ENCODE measurements around the gene NXF1. TPM values are rescaled to one million over a fixed set of nuclear protein-coding genes. Genes with fewer than 3 reads are reported as not detected.

Gene NXF1
- total and polyA plus RNA-seq, 2 of the 13 experiments (the other 11 are each of a cell fraction or from before 2014, with no cell fraction given) = 30.4 to 30.9 TPM

DNA sequence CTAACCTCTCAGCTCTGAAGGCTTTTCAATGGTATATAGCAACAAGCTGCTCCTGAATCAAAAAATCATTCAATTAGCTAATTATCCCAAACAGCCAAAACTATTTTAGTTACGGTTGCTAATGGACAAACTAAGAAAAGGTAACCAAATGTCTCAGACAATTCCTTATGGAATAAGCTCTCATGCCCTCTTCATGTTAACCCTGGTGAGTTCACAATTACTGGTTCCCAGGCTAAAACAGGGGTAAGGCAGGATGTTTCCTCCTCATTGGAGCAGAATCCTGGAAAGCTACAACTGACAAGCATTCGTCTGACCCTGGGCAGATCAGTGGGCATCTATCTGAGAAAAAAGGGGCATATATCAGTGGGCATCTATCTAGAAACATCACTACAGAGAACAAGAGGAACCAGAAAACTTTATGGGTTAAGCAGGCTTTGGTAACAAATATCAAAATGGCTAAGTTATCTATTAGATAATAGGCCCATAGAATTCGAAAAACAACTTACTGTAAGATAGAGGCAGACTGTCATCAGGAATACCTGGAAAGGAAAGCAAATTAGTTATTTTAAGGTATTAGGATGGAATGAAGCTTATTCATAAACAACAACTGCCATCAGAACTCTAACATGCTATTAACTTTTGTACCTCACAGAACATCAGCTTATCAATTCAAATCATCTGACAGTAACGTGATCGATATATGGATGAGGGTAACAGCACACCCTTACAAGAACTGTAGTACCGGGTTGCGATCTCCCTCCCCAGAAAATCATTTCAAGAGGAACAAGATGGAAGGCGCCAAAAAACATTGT, 49.0 kb upstream of the NXF1 start (continued):
- TF ChIP-seq, protein P1, sequence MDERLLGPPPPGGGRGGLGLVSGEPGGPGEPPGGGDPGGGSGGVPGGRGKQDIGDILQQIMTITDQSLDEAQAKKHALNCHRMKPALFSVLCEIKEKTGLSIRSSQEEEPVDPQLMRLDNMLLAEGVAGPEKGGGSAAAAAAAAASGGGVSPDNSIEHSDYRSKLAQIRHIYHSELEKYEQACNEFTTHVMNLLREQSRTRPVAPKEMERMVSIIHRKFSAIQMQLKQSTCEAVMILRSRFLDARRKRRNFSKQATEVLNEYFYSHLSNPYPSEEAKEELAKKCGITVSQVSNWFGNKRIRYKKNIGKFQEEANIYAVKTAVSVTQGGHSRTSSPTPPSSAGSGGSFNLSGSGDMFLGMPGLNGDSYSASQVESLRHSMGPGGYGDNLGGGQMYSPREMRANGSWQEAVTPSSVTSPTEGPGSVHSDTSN (CRISPR knock-in tag; IDR thresholded peaks at IDR 0.05) = no peak
- TF ChIP-seq SKI (IDR thresholded peaks at IDR 0.05; ENCODE audit: partially characterized antibody) (no peak), MTF1 (CRISPR knock-in tag; IDR thresholded peaks at IDR 0.05) (no peak), EHMT2 (IDR thresholded peaks at IDR 0.05; ENCODE audit: borderline replicate concordance, low read depth, low read length) (no peak), KDM1A (CRISPR knock-in tag; IDR thresholded peaks at IDR 0.05) (no peak), FOXJ3 (CRISPR knock-in tag; IDR thresholded peaks at IDR 0.05; ENCODE audit: borderline replicate concordance) (no peak), ZNF776 (CRISPR knock-in tag; IDR thresholded peaks at IDR 0.05) (no peak), ZNF282 (IDR thresholded peaks at IDR 0.05; ENCODE audit: partially characterized antibody) (no peak), ZNF746 (CRISPR knock-in tag; IDR thresholded peaks at IDR 0.05) (no peak), ZNF136 (CRISPR knock-in tag; IDR thresholded peaks at IDR 0.05; ENCODE audit: low read depth) (no peak)
- TF ChIP-seq, protein P2, sequence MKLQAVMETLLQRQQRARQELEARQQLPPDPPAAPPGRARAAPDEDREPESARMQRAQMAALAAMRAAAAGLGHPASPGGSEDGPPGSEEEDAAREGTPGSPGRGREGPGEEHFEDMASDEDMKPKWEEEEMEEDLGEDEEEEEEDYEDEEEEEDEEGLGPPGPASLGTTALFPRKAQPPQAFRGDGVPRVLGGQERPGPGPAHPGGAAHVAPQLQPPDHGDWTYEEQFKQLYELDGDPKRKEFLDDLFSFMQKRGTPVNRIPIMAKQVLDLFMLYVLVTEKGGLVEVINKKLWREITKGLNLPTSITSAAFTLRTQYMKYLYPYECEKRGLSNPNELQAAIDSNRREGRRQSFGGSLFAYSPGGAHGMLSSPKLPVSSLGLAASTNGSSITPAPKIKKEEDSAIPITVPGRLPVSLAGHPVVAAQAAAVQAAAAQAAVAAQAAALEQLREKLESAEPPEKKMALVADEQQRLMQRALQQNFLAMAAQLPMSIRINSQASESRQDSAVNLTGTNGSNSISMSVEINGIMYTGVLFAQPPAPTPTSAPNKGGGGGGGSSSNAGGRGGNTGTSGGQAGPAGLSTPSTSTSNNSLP (IDR thresholded peaks at IDR 0.05; ENCODE audit: low read depth, low read length) = no peak
- TF ChIP-seq, protein P3, sequence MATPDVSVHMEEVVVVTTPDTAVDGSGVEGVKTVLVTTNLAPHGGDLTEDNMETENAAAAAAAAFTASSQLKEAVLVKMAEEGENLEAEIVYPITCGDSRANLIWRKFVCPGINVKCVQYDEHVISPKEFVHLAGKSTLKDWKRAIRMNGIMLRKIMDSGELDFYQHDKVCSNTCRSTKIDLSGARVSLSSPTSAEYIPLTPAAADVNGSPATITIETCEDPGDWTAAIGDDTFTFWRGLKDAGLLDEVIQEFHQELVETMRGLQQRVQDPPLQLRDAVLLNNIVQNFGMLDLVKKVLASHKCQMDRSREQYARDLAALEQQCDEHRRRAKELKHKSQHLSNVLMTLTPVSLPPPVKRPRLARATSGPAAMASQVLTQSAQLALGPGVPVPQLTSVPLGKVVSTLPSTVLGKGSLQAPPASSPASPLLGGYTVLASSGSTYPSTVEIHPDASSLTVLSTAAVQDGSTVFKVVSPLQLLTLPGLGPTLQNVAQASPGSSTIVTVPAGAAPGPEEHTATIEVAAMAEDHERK (CRISPR knock-in tag; IDR thresholded peaks at IDR 0.05; ENCODE audit: low read depth) = no peak
- TF ChIP-seq, protein P4, sequence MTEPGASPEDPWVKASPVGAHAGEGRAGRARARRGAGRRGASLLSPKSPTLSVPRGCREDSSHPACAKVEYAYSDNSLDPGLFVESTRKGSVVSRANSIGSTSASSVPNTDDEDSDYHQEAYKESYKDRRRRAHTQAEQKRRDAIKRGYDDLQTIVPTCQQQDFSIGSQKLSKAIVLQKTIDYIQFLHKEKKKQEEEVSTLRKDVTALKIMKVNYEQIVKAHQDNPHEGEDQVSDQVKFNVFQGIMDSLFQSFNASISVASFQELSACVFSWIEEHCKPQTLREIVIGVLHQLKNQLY (CRISPR knock-in tag; IDR thresholded peaks at IDR 0.05) = no peak
- TF ChIP-seq, protein P5, sequence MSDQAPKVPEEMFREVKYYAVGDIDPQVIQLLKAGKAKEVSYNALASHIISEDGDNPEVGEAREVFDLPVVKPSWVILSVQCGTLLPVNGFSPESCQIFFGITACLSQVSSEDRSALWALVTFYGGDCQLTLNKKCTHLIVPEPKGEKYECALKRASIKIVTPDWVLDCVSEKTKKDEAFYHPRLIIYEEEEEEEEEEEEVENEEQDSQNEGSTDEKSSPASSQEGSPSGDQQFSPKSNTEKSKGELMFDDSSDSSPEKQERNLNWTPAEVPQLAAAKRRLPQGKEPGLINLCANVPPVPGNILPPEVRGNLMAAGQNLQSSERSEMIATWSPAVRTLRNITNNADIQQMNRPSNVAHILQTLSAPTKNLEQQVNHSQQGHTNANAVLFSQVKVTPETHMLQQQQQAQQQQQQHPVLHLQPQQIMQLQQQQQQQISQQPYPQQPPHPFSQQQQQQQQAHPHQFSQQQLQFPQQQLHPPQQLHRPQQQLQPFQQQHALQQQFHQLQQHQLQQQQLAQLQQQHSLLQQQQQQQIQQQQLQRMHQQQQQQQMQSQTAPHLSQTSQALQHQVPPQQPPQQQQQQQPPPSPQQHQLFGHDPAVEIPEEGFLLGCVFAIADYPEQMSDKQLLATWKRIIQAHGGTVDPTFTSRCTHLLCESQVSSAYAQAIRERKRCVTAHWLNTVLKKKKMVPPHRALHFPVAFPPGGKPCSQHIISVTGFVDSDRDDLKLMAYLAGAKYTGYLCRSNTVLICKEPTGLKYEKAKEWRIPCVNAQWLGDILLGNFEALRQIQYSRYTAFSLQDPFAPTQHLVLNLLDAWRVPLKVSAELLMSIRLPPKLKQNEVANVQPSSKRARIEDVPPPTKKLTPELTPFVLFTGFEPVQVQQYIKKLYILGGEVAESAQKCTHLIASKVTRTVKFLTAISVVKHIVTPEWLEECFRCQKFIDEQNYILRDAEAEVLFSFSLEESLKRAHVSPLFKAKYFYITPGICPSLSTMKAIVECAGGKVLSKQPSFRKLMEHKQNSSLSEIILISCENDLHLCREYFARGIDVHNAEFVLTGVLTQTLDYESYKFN (CRISPR knock-in tag; conservative IDR thresholded peaks at IDR 0.05) = 0 out of 2 replicates have a peak, but pooled peaks have one; percentile 30
